C4-2B (cell line): ENCODE measurements around the gene MAN2B2.

Experiments
- H3K27ac ChIP-seq: fragments of 450-650 bp; 2 replicates; pipeline ENCODE4 v1.5.1; 2017
- ZFX ChIP-seq: fragments of 450-650 bp; IDR thresholded peaks from 2 replicates; pipeline ENCODE4 v1.6.1; 2017
- TF ChIP-seq, protein P1 (sequence below): fragments of 450-650 bp; conservative IDR thresholded peaks from 2 replicates; pipeline ENCODE4 v1.5.1; 2017; ENCODE audit warnings: mild to moderate bottlenecking

MAN2B2 gene

DNA sequence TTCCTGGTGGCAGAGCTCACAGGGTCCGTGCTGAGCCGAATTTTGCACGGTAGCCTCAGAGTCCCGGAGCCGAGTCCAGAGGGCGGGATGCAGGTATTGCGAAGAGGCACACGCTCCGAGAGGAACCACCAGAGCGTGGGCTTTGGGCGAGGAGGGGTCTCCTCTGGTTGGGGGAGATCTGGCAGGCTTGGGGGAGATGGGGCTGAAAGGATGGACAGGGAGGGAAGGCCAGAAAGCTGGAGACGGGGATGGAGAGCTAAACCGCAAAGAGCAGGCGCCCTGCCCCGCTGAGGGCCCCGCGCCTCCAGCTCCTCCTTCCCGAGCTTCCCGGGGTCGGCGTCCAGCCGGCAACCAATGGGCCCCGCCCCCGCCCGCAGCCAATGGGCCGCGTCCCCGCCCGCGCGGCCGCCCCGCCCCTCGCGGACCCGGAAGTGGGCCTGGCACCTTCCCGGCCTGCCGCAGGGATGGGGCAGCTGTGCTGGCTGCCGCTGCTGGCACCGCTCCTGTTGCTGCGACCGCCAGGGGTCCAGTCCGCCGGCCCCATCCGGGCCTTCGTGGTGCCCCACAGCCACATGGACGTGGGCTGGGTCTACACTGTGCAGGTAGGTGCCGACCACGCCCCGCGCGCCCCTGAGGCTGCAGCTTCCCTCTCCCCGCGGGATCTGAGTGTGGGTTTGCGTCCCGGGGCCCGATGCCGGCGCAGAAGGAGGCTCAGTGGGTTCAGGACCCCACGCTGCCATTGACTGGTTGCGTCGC, at the start of gene MAN2B2:
TSS of gene MAN2B2 (plus strand) at position 443 of the 756 bp plus-strand sequence. CDS start at position 465, 22 bp downstream.
- TF ChIP-seq, protein P1, sequence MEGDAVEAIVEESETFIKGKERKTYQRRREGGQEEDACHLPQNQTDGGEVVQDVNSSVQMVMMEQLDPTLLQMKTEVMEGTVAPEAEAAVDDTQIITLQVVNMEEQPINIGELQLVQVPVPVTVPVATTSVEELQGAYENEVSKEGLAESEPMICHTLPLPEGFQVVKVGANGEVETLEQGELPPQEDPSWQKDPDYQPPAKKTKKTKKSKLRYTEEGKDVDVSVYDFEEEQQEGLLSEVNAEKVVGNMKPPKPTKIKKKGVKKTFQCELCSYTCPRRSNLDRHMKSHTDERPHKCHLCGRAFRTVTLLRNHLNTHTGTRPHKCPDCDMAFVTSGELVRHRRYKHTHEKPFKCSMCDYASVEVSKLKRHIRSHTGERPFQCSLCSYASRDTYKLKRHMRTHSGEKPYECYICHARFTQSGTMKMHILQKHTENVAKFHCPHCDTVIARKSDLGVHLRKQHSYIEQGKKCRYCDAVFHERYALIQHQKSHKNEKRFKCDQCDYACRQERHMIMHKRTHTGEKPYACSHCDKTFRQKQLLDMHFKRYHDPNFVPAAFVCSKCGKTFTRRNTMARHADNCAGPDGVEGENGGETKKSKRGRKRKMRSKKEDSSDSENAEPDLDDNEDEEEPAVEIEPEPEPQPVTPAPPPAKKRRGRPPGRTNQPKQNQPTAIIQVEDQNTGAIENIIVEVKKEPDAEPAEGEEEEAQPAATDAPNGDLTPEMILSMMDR = no peak
- TF ChIP-seq ZFX = peak; percentile 36; the same call in 1 of the 2 replicates
- H3K27ac ChIP-seq = peak within 1 kb of the TSS; percentile 79

DNA sequence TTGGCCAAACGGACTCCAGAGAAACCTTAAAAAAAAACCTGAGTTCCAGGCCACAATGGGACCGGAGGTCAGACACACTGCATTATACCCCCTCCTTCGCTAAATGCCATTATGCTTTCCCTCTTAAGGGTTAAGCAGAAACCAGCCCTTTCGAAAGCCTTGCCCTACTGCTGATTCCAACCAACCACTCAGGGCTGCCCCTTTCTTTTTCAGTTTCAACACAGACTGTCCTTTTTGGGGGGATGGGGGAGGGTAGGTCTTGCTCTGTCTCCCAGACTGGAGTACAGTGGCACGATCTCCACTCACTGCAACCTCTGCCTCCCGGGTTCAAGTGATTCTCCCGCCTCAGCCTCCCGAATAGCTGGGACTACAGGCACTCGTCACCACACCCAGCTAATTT, 49.5 kb upstream of the MAN2B2 start:
- TF ChIP-seq ZFX = no peak
- TF ChIP-seq, protein P1 = no peak
- no peak overlapping the region for H3K27ac ChIP-seq

DNA sequence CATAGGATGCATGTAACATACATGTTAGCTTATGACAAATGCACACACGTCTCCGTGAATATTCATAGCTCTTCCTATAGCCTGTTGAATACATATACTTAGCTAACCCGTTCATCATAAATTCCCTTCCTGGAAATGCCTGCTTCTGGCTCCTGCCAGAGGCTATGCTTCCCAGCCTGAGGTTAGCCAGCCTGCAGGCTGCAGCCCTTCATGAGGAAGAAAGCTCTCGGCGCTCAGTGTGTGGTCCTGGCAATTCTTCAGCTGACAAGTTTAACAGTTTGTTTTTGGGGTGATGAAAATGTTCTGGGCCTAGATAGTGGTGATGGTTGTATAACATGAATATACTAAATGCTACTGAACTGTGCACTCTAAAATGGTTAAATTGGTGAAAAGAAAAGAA, 48.8 kb upstream of the MAN2B2 start:
- no peak for TF ChIP-seq ZFX
- TF ChIP-seq, protein P1 = no peak
- H3K27ac ChIP-seq = no peak overlapping the region

DNA sequence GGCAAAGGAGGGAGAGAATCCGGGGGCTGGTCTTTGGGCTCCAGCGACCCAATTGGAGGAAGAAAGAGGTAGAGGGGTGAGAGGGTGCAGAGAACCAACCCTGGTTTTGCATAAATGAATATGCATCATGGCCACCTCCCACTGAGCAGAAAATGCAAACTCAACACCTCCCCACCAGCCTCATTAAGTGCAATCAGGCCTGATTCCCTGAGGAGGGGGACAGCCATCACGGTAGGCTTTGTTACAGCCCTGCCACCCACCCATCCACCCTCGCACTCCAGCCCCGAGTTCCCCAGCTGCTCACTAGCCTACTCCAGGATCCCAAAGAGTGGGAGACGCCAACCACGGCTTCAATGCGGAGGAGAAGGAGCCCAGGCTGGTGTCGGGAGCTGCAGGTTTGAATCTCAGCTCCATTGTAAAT, 48.3 kb upstream of the MAN2B2 start:
- no peak for TF ChIP-seq ZFX
- TF ChIP-seq, protein P1 = no peak
- H3K27ac ChIP-seq = no peak overlapping the region

DNA sequence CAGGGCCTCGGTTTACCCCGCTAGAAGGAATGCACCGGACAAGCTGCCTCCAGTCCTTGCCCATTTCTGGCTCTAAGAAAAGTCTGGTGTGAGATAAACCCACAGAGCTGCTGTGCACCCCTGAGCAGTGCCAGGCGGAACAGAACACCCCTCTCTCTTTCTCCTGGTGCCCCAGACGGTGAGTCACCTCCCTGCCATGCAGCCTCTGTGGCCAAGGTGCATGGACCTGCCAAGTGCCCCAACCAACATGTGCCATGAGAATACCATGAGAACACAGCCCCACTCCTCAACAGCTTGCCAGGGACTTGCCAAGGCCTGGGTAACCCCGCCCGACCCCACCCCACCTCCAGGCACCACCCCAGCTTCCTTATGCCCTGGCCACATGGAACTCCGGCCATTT, 47.7 kb upstream of the MAN2B2 start:
- no peak overlapping the region for H3K27ac ChIP-seq
- TF ChIP-seq, protein P1 = no peak
- no peak for TF ChIP-seq ZFX

DNA sequence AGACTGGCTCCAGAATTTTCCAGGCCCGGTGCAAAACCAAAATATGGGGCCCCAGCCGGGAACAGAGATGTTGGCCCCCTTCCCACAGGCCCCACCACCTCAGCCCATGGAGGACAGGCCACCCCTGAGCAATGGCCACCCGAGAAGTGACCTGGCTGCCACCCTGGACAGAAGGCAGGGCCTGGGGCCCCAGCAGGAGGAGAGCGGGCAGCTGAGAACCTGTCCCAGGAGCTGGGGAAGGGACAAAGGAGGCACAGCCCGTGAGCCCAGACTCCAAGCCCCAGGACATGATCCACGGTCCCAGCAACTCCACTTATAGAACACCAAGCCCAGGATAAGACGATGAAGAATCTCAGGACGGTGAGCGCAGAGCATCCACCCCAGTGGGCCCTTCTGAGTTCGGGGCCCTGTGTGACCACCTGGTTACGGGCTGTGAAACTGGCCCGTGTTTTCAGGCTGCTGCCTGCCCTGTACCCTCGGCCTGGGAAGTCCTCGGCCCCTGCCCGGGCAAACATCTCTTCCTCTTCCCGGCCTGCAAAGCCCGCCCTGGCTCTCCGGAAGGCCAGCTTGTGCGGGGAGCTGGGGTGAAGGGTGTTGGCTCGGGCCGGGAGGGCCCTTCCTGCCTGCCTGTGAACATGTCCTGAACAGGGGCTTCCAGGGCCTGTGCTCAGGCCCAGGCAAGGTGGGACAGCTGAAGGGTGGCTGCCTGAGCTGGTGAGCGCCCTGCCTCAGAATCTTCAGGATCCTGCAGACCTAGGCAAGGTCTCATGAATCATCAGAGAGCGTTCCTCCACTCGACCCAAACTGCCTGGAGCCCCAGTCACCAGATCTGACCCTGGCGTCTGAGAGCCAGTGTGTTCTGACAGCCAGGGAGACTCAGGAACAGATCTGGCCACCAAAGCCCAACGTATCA, 47.0 kb upstream of the MAN2B2 start:
- H3K27ac ChIP-seq = no peak overlapping the region
- TF ChIP-seq, protein P1 = no peak
- TF ChIP-seq ZFX = no peak

DNA sequence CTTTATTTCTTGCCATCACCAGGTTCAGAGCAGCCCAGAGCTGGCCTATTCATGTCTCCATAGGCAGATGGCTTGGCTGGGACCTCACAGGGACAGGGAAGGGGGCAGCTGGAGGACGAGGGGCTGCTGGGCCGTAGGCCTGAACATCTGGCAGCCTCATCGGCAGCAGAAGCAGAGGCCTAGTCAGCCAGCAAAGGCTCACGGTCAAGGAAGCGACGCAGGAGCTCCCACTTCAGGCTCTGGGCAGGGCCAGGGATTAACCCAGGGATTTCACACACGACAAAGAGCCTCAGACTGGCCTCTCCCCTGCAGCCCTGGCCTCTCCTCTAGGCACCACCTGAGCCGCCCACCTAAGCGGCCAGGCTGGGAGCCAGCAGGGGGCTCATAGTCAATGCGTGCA, 46.0 kb upstream of the MAN2B2 start:
- no peak overlapping the region for H3K27ac ChIP-seq
- TF ChIP-seq, protein P1 = no peak
- no peak for TF ChIP-seq ZFX
